ENCODE results near the gene LRRC38.

- TF ChIP-seq EZH2 (IDR thresholded peaks at IDR 0.05; ENCODE audit: low read length, unreplicated experiment) (no peak), CTCF (conservative IDR thresholded peaks at IDR 0.05; ENCODE audit: low read depth, low read length) (no peak)
Observed at GRCh38 chr1:13528320-13528719, 14.5 kb upstream of the LRRC38 start.
